Islet of Langerhans (tissue), 1 donor: ENCODE measurements around the gene DUSP3.

Experiments
- FAIRE-seq: peaks from one replicate; lab custom pipeline; 2011; peaks lifted over from hg19 to GRCh38; lab: Jason Lieb, UNC

DUSP3 gene

DNA sequence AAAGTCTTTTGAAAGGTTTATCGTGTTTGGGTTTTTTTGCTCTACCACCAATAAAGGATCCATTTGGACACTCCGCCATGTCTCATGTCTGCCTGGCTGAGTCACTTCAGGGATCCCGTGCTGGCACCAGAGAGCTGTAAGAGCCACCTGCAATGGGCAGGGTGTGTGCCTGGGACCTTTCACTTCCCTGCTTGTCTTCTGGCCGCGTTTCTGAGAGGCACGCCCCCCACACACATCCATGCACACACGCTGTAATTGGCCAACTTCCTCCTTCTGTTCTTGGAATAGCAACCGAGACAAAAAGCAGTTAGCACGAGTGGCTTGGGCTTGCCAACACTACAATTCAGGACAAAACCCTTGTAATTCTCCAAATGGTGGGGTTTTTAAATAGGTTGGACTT, 10.4 kb downstream of the DUSP3 start:
- no peak for FAIRE-seq

- FAIRE-seq: no peak
Observed at GRCh38 chr17:43767713-43768059, 11.1 kb downstream of the DUSP3 start.

GRCh38 chr17:43767053-43767712, 11.6 kb downstream of the DUSP3 start:
- FAIRE-seq: no peak

GRCh38 chr17:43766413-43767052, 12.2 kb downstream of the DUSP3 start:
- FAIRE-seq: no peak

- peak; percentile 74 for FAIRE-seq
Observed at GRCh38 chr17:43760254-43760852, 18.4 kb downstream of the DUSP3 start.

- FAIRE-seq: no peak
Observed at GRCh38 chr17:43759836-43760235, 18.9 kb downstream of the DUSP3 start.

DNA sequence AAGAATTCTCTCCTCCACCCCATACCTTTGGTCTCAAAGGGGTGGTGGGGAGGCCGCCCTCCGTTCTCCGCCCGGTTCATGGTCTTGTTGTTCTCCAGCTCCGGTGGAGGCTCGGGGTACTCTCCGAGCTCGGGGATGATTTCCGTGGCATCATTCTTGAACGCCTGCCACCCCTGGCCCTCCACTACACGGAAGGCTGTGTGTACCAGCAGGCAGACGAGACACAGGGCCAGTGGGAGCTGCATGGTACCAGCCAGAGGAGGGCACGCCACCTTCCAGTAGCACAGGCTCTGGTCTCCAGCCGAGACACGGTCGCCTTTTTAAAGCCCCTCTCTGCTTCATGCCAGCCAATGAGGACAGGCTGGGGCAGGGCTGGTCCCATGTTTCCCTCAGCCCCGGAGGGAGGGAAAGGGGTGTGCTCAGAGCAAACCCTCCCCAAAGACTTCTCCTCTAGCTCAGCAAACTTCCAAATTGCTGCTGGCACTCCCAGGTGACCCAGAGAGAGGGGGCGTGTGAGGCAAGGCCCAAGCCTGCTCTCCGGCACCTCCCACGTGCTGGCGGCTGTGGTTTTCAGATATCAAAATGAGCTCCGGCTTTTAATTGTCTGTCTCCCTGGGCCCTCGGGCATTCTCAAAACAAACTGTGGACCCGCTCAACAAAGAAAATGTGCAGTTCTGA, 20.1 kb downstream of the DUSP3 start, which contains the start of gene SOST:
TSS of gene SOST (minus strand) at position 295 of the 678 bp plus-strand sequence. CDS start at position 245, 50 bp downstream.
- FAIRE-seq: no peak

GRCh38 chr17:43758086-43758485, 20.7 kb downstream of the DUSP3 start:
- FAIRE-seq: no peak

DNA sequence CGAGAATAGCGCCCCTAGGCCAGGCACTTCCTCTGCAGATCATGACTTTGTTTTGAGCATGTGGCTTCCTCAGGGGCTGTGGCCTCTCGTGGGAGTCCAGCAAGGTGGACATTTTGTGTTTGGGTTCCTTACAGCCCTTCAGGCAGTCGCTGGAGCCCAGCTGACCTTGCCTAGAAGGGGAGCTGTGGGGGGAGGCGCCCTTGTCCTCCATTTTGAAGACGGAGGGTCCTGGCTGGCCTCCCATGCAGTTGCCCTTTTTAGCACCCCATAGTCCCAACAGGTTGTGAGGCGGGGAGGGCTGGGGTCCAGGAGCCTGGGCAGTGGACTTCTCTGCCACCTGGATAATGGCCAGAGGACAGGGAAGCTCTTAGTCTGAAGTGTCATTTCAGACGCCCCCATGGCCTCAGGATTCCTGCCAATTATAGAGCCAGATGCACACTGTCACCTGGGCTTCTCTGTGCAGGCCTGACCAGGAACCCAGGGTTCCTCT, 21.6 kb downstream of the DUSP3 start:
- FAIRE-seq: no peak

GRCh38 chr17:43756201-43756600, 22.6 kb downstream of the DUSP3 start:
- no peak for FAIRE-seq

DNA sequence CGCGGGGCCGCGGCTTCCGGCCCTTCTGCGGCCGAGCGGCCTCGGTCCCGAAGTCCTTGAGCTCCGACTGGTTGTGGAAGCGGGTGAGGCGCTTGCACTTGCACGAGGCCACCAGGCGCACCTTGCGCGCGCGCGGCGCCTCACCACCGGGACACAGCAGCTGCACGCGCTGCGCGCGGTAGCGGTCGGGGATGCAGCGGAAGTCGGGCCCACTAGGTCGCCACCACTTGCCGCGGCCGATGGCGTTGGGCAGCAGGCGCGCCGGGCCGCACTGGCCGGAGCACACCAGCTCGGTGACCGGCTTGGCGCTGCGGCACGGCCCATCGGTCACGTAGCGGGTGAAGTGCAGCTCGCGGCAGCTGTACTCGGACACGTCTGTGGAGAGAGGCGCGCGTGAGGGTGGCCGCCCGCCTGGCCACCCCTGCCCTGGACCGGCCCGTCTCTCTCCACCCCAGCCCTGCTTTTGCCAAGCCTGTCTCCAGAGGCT, 23.3 kb downstream of the DUSP3 start:
- no peak for FAIRE-seq

- no peak for FAIRE-seq
Observed at GRCh38 chr17:43754947-43755346, 23.8 kb downstream of the DUSP3 start.

- no peak for FAIRE-seq
Observed at GRCh38 chr17:43753493-43754129, 25.2 kb downstream of the DUSP3 start.

DNA sequence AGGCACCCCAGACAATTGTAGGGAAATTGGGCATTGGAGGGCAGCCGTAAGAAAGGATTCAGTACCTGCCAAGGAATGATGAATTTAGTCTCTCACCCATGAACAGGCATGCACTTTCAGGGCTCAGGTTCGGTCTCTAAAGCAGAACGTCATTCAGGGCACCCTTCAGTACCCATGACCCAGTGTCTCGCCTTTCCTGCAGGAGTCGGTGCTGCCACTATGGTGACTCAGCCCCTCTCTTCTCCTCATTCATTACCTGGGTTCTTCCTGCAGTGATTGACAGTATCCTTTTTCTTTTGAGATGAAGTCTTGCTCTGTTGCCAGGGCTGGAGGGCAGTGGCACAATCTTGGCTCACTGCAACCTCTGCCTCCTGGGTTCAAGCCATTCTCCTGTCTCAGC, 28.6 kb downstream of the DUSP3 start:
- FAIRE-seq: no peak

GRCh38 chr17:43745541-43745940, 33.2 kb downstream of the DUSP3 start:
- FAIRE-seq: no peak

- FAIRE-seq: no peak
Observed at GRCh38 chr17:43741636-43742035, 37.1 kb downstream of the DUSP3 start.

DNA sequence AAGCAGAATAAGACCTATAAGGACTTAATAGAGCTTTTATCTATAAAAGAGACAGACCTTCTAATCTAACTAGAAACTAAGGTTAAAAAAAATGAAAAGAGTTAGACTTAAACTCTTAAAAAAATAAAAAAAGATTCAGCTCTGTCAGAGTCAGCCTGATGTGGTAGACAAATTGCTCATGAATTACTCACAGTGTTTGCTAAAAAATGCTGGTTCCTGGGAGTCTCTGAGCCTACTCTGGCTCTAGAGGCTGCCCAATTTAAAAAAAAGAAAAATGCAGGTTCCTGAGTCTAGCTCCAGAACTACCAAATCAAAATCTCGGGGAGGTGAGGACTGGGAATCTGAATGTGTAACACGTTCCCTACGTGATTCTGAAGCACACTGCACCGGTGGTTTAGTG, 38.2 kb downstream of the DUSP3 start:
- no peak for FAIRE-seq

GRCh38 chr17:43737722-43738121, 41.1 kb downstream of the DUSP3 start:
- no peak for FAIRE-seq

GRCh38 chr17:43736389-43736788, 42.4 kb downstream of the DUSP3 start:
- no peak for FAIRE-seq

GRCh38 chr17:43734376-43734775, 44.4 kb downstream of the DUSP3 start:
- no peak for FAIRE-seq

- no peak for FAIRE-seq
Observed at GRCh38 chr17:43733956-43734355, 44.8 kb downstream of the DUSP3 start.

DNA sequence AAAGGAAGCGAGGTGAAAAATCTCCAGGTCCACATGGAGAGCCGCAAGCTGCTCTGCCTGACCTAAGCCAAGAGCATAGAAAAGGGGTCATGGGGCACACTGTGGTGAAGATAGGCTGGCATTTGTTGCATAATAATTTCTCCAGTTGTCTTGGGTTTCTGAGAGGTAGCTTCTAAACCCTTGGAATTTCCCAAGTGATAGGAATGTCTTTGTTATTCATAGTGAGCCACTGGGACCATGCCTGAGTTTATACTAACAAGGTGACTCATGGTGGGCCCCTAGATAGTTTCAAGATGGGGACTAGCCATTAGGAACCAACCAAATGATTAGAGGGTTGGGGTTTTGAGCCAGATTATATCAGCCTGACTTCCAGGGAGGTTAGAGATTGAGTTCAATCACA, 45.8 kb downstream of the DUSP3 start:
- no peak for FAIRE-seq
